Keratinocyte (primary cell): Measurements from ENCODE around the gene MRPL38. TPM values are rescaled to one million over a fixed set of nuclear protein-coding genes. Genes with fewer than 3 reads are reported as not detected.

Experiments
- DNase-seq: peaks from one replicate; pipeline ENCODE4 v3.0.0-alpha.2; 2011; ENCODE audit warnings: low read depth, missing footprints, low spot score
- FAIRE-seq: peaks from 2 replicates; lab custom pipeline; 2011; peaks lifted over from hg19 to GRCh38; lab: Jason Lieb, UNC
- H2AFZ ChIP-seq: 2 replicates; pipeline ENCODE4 v1.6.0; 2012; ENCODE audit warnings: low read length, control low read depth, inconsistent platforms; ENCODE audit not compliant: control insufficient read depth
- H3K27ac ChIP-seq: 2 replicates; pipeline ENCODE4 v1.5.1; 2011; ENCODE audit warnings: low read length; ENCODE audit not compliant: control insufficient read depth, insufficient read depth
- H3K27me3 ChIP-seq: 3 replicates; pipeline ENCODE4 v1.6.0; 2011; ENCODE audit warnings: low read length; ENCODE audit not compliant: control insufficient read depth, insufficient read depth; ENCODE audit errors: extremely low read depth
- H3K36me3 ChIP-seq, 2 experiments: 2 replicates in 1 of 2; 3 replicates in 1 of 2; pipeline ENCODE4 v1.5.1; 2011; ENCODE audit warnings: low read length in 2 of 2, mild to moderate bottlenecking in 1 of 2; ENCODE audit not compliant: control insufficient read depth in 2 of 2, insufficient read depth in 2 of 2; ENCODE audit errors: extremely low read depth in 1 of 2
- H3K4me1 ChIP-seq: 3 replicates; pipeline ENCODE4 v1.5.1; 2011; ENCODE audit warnings: low read length; ENCODE audit not compliant: control insufficient read depth, insufficient read depth; ENCODE audit errors: extremely low read depth
- H3K4me2 ChIP-seq: 3 replicates; pipeline ENCODE4 v1.6.0; 2011; ENCODE audit warnings: low read depth, low read length; ENCODE audit not compliant: control insufficient read depth, insufficient read depth; ENCODE audit errors: extremely low read depth
- H3K4me3 ChIP-seq, 3 experiments: fragments of 200-600 bp in 1 of 3; sonication (generic) in 1 of 3; 2 replicates in 2 of 3; 3 replicates in 1 of 3; pipeline ENCODE4 v1.5.1; 2011 to 2016; ENCODE audit warnings: low read length in 3 of 3, mild to moderate bottlenecking in 3 of 3, control low read depth in 2 of 3, inconsistent platforms in 1 of 3, low read depth in 1 of 3, mixed read lengths in 1 of 3, mixed run types in 1 of 3, moderate library complexity in 1 of 3; ENCODE audit not compliant: control insufficient read depth in 2 of 3, insufficient read depth in 2 of 3; ENCODE audit errors: extremely low read depth in 1 of 3
- H3K79me2 ChIP-seq: 2 replicates; pipeline ENCODE4 v1.6.0; 2012; ENCODE audit warnings: low read length; ENCODE audit not compliant: control insufficient read depth, insufficient read depth
- H3K9ac ChIP-seq: 3 replicates; pipeline ENCODE4 v1.6.0; 2011; ENCODE audit warnings: low read length; ENCODE audit not compliant: control insufficient read depth, insufficient read depth; ENCODE audit errors: extremely low read depth
- H3K9me1 ChIP-seq: 3 replicates; pipeline ENCODE4 v1.6.0; 2011; ENCODE audit warnings: low read length; ENCODE audit not compliant: control insufficient read depth, insufficient read depth; ENCODE audit errors: extremely low read depth
- H3K9me3 ChIP-seq: 2 replicates; pipeline ENCODE4 v1.5.1; 2012; ENCODE audit warnings: low read depth, low read length; ENCODE audit not compliant: control insufficient read depth
- H4K20me1 ChIP-seq: 3 replicates; pipeline ENCODE4 v1.6.0; 2011; ENCODE audit warnings: low read length; ENCODE audit not compliant: control insufficient read depth, insufficient read depth; ENCODE audit errors: extremely low read depth
- CTCF ChIP-seq, 3 experiments: IDR thresholded peaks in 1 of 3; conservative IDR thresholded peaks in 1 of 3; optimal IDR thresholded peaks in 1 of 3; 2 replicates in 2 of 3; 3 replicates in 1 of 3; pipeline versions ENCODE3 to v1.5.1; 2011; ENCODE audit warnings: low read length in 3 of 3, mild to moderate bottlenecking in 3 of 3, moderate library complexity in 2 of 3, control low read depth in 1 of 3, inconsistent platforms in 1 of 3; ENCODE audit not compliant: insufficient read depth in 2 of 3; ENCODE audit errors: extremely low read depth in 1 of 3
- EZH2 ChIP-seq: IDR thresholded peaks from one replicate; pipeline ENCODE4 v1.6.1; 2012; ENCODE audit warnings: inconsistent platforms, mild to moderate bottlenecking, low read length, moderate library complexity
- dilution Hi-C: fragments of 300-500 bp; cut with MboI; formaldehyde crosslinking; loops from one replicate; pipeline ENCODE4 v1.7.0; 2020; ENCODE audit warnings: low sequenced_read_pairs; ENCODE audit not compliant: extremely low pct_ligation_motif_present
- polyA plus RNA-seq, 5 experiments: library from polyadenylated mRNA; depleted of rRNA in 3 of 5; stranded (reverse) in 3 of 5; stranded (forward) in 1 of 5; unstranded in 1 of 5; fragments of >200 nt; gene quantifications; 1 replicate in 1 of 5; 2 replicates in 3 of 5; 3 replicates in 1 of 5; pipeline versions ENCODE4 v1.2.1 to v1.2.3, GENCODE V29; 2011 to 2012; ENCODE audit warnings: missing spikeins in 2 of 5, low read depth in 1 of 5, low replicate concordance in 1 of 5

Gene MRPL38
- polyA plus RNA-seq, 1 donor (not counting 4 experiments of a cell fraction or from before 2014, with no cell fraction given): 25.2 TPM

DNA sequence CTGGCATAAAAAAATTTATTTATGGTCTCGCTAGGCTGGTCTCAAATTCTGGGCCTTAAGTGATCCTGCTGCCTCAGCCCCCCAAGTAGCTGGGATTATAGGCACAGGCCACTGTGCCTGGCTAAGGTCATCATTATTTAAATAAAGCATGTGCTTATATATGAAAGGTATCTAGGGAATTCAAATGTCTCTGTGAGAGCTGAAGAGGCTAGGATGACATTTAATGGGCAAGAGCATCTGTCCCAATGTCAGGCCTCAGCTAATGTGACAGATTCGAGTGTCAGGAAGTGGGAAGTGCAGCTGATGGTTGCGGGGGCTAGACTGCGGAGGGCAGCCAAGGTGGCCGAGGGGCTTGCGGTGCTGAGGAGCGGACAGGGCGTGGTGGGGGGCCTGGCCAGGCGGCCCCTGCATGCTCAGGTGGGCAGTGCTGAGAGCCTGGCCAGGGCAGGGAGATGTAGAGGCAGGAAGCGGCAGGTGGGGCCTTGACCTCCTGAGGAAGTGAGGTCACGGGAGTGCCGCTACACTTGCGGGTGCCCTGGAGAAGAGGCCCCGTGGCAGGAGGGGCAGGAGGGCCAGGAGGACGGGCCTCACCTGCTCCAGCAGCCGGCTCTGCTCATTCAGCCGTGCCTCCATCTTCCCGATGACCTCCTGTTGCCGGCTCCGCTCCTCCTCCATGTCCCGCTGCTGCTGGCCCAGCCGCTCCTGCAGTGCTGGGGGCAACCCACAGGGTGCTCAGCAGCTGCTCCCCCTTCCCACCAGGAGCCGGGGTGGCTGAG, 12.6 kb upstream of the MRPL38 start:
- no peak overlapping the region for H3K27ac ChIP-seq
- no peaks in the 10 kb centered on the region for H3K9me3 ChIP-seq
- H3K4me2 ChIP-seq: no peak overlapping the region
- H3K27me3 ChIP-seq: no peaks in the 10 kb centered on the region
- H2AFZ ChIP-seq: no peak overlapping the region
- no peak overlapping the region for H3K9ac ChIP-seq
- TF ChIP-seq CTCF (optimal IDR thresholded peaks at IDR 0.05 in 1 of 3, IDR thresholded peaks at IDR 0.05 in 1 of 3, conservative IDR thresholded peaks at IDR 0.05 in 1 of 3; ENCODE audit: extremely low read depth in 1 of 3, insufficient read depth in 2 of 3, low read length in 3 of 3) (no peak), EZH2 (no peak)
- no peaks in the 10 kb centered on the region for H3K9me1 ChIP-seq
- peaks cover 0 to 6% of the 10 kb centered on the region in 2 experiments for H3K36me3 ChIP-seq
- no peaks in the 10 kb centered on the region for H4K20me1 ChIP-seq
- DNase-seq (no peak), FAIRE-seq (no peak)
- H3K79me2 ChIP-seq: no peaks in the 10 kb centered on the region
- no peak overlapping the region for H3K4me3 ChIP-seq
- H3K4me1 ChIP-seq: no peaks in the 10 kb centered on the region
- dilution Hi-C loops: no loop called here

DNA sequence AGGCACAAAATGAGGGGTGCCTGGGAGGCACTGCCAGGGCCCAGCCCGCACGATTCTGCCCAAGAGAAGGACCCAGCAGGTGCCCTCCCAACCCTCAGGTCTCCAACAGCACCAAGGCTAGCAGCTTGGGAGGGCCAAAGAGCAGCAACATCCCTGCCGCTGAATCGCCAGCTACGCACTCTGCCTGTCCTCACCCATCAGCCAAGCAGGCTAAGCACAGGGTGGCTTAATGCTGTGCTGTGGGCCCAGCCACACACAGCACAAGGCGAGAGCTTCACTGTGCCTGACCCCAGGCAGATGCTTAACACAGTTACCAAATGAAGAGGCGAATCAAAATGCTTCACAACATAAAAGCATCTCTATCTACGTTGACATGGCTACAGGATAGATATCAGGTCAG, 10.6 kb upstream of the MRPL38 start:
- Histone ChIP-seq H2AFZ (no peak overlapping the region), H3K9ac (no peak overlapping the region), H3K27me3 (no peaks in the 10 kb centered on the region), H4K20me1 (no peaks in the 10 kb centered on the region), H3K9me1 (peaks cover 2% of the 10 kb centered on the region), H3K27ac (no peak overlapping the region), H3K4me1 (peaks cover 9% of the 10 kb centered on the region), H3K36me3 (peaks cover 0 to 10% of the 10 kb centered on the region in 2 experiments), H3K4me3 (no peak overlapping the region), H3K79me2 (no peaks in the 10 kb centered on the region), H3K9me3 (no peaks in the 10 kb centered on the region), H3K4me2 (no peak overlapping the region)
- FAIRE-seq (no peak), DNase-seq (no peak)
- dilution Hi-C loops: no loop called here
- TF ChIP-seq CTCF (optimal IDR thresholded peaks at IDR 0.05 in 1 of 3, IDR thresholded peaks at IDR 0.05 in 1 of 3, conservative IDR thresholded peaks at IDR 0.05 in 1 of 3; ENCODE audit: extremely low read depth in 1 of 3, insufficient read depth in 2 of 3, low read length in 3 of 3) (no peak), EZH2 (no peak)
